HG03175 (cell line): ENCODE measurements around the gene TTC34.

ENCODE experiments used
- ATAC-seq: cut with Tn5 transposase; IDR thresholded peaks from one replicate; pipeline ENCODE4 v1.9.1; 2021; ENCODE audit warnings: mild to moderate bottlenecking, moderate library complexity; ENCODE audit not compliant: unreplicated experiment

TTC34 gene

DNA sequence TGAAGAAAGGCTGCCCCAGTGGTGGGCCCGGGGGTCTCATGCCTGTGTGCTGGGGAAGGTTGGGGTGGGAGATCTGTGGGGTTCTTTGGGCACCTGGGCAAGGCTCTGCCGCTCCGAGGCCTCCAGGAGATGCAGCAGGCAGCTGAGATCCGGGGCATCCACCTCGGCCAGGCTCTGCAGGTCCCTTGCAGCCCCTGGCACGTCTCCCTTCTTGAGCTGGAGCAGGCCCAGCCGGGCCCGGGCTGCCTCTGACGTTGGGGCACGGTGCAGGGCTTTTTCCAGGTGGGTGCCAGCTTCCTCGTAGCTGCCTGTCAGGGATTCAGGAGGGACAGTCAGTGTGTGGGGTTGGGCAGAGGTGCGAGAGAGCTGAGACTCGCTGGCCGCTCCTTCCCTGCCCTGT, 157.3 kb downstream of the TTC34 start:
- no peak for ATAC-seq

DNA sequence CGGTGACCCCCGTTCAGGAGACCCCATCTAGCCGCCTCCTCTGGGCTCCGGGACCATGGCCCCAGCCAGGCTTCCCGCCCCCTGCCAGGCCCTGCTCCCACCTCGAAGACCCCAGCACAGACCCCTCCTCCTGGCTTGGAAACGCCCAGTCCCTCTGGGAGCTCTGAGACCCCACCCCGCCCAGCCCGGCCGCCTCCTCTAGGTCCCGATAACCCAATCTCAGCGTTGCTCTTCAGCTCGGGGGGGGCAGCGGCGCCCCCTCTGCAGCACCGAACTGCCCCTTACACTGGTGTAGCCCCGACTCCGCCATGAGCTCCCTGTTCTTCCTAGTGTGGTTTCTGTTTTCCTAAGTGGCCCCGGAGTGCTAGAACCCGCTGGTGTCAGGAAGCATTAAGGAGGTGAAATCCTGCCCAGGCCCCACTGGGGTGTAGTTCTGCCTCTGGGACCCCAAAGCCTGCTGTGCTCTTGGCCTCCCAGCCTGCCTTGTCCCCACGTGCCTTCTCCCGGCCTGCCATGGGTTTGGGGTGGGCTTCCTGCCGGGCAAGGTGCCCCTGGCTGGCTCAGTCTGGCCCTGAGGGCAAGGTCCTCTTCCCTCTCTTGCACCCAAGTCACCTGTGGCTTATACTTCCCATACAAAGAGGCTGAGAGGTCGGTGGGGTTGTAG, 157.9 kb downstream of the TTC34 start:
- ATAC-seq: no peak

DNA sequence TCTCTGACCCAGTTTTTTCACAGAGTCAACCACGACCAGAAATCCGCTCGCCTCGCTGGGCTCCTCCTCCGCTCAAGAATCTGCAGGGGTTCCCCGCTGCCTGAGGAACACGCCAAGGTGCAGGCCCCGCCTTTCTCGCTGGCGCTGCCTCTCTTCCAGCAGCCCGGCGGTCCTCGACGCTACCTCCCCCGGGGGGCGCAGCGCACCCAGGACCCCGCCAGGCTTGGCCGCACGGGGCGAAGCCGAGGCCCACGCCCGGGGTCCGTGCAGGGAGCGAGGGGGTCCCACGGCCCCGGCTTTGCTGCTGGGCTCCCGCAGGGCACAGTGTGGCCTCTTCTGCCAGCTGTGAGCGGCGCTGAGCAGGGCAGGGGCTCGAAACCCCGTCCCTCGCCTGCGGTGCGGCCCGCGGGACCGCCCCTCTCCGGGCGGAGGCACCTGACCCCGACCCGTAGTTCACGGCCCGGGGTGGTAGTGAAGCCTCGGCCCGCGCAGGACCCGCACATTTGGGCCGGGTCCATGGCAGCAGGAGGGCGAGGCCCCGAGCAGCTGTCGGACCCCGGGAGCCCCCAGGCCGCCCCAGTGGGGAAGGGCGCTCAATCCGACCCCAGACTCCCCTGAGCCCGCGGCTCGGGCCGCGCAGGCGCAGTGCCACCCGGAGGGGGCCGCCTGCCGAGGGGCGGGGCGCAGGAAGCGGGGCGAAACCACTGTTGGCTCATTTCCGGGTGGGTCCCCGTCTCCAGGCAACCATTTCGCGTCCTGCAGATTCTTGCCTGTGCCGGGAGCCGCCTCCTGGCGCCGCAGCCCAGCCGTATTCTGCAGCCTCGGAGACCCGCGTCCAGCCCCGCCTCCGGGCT, 158.7 kb downstream of the TTC34 start:
- ATAC-seq: peak; percentile 81

DNA sequence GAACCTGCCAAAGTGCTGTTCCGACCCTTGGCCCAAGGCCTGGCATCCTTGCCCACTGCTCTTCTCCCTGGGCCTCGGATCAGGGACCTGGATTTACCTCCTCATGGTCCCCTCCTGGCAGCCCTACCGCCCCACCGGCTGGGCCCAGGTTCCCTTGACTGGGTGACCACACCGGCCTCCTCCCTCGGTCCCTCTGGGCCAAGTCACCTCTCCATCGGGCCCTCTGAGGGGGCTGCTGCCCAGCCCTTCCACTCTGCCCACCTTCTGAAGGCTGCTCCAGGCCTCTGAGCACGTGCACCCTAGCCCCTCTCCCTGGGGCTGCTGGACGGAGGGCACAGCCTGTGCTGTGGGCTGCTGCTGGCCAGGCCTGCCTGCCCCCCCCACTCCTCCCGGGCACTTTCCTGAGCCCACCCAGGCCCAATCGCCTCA, 159.3 kb downstream of the TTC34 start:
- peak; percentile 3 for ATAC-seq

DNA sequence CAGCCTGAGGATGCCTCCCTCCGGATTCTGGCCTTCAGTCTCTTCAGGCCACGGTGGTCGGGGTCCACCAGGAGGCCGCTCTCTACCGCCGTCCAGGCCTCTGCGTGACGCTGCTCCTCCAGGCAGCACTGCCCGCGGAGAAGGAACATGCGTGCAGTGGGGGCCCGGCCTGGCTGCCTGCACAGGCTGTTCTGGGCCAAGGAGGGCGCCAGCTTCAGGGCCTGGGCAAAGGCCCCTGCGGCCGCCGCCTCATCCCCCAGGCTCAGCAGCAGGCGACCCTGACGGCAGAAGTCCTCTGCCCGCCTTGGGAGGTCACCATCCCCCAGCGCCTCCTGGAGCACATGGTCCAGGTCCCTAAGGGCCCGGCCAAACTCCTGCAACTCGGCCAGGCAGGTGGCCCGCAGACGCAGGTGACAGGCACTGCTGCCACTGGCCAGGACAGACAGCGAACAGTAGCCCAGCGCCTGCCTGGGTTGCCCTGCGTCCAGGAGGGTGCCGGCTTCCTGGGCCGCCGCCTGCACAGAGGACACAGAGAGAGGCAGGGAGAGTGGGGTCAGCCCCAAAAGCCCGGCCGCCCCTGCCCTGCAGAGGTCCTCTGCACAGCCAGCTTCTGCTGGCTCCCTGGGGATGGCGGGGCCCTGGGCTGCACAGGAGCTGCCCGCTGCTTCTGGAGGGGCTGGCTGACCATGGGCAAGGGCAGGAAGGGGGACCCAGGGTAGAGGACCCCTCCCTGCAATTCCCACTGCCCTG, 159.9 kb downstream of the TTC34 start:
- no peak for ATAC-seq

DNA sequence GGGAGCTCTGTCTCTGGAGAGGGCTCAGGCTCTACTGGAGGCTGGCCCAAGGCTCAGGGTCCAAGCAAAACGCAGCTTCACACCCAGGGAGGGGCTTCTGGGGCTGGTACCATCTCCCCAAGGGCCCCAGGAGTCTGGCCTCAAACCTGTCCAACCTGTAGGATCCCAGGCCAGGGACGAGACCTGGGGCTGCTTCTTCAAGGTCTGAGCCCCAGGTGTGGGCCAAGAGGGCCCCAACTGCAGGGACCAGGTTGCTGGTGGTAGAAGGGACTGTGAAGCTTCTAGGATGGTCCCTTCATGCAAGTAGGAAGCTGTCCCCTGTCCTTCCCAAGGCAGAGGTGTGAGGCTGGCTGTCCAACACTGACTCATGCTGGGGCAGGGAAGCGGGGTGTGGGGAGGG, 160.9 kb downstream of the TTC34 start:
- ATAC-seq: no peak

DNA sequence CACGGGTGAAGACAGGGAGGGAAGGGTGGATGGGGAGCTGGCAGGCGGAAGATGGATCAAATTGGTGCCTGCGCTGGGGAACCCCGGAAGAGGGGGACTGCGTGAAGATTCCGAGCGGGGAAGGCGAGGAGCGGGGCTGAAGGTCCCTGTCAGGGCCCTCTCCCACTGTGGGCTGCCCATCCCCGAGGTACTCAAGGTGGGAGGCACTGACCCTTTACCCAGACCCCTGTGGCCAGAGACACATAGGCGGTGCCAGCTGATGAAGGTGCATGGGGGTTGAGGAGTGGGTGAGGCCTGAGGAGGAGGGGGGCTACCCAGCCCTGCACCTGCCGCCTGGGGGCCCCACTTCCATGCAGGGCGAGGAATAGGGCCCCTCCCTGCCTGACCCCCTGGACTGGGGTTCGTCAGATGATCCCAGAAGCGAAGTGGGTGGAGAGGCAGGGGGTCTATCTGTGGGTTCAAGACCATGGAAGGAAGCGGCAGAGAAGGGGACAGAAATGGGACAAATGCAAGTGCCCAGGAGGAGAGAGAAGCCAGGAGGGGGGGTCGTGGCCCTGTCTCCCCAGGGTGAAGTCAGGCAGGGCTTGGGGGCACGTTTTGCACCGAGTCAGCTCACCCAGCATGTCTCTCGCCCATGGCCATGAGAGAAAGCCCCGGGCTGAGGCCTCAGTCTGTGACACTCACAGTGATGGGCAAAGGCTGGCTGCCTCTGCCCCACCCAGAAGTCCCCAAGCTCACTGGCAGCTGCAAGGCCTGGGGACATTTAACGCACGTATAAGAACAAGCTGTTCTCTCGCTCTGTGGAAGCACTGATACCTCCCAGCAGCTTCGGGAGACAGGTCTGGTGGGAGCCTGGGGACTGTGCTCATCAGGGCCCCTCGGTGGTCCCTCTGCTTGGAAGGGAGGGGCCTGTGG, 161.6 kb downstream of the TTC34 start:
- ATAC-seq: no peak

DNA sequence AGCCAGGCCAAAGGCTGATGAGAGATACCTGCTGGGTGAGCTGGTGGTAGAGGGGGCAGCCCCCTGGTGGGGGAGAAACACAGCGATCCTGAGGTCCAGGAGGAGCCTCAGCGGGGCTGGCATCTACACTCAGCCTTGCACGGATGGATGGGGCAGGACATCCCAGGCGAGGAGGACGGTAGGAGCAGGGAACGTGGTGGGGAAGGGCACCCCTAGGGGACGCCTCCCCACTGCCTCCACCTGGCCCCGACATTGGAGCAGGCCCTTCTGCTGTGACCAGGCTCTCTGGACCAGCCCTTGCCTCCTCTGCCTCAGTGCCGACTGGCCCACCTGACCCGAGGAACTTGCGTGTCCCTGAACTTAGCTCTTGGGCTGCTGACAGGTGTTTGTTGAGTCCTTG, 162.3 kb downstream of the TTC34 start:
- ATAC-seq: no peak

DNA sequence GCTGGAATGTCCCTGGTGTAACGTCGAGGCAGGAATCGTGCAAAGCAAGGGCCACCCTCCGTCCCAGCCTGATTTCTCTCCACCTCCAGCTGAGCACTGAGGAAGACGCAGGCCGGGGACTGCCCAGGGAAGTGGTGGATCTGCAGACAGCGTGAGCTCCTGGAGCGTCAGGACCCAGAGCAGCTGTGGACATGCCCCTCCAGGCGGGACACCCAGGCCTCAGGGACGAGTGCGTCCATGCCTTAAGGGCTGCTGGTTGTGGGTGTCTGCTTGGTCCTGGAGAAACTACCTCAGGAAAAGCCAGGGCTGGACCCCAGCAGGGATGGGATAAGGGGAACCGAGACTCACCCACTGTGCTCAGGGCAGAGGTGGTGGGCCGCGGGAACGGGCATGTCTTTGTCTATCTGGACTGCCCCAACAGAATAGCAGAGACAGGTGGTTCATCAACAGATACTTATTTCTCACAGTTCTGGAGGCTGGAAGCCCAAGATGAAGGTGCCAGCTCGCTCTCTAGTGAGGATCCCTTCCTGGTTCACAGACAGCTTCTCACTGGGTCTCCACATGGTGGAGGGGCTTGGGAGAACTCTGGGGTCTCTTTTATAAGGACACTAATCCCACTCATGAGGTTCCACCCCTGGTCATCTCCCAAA, 162.9 kb downstream of the TTC34 start:
- ATAC-seq: no peak

DNA sequence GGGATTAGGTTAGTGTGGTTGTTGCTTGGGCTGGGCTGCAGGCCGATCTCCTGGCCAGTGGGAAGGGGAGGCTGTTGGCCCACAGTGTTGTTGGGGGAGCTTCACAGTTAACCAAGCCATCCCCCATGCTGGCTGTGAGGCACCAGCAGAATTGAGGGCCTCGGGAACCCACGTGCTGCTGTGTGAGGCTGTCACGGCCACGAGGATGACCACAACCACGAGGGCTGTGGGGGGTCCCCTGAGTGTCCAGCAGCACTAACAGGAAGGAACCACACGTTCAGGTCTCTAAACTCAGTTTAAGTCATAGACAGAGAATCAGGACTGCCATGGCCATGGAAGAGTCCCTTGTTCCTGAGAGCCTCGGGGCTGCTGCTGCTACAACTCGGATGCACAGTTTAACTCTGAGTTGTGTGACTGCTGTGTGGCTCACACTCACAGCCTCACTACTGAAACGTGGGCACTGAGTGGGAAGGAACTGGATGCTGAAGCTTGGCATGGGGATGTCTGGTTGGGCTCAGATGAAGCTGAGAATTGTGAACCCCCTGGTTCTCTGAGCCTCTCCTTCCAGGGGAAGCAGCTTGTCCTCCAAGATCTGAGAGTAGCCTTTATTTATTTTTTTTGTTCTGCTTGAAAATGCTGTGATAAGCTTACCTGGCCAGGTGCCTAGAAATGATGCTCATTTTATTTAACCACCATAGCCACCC, 163.9 kb downstream of the TTC34 start:
- ATAC-seq: no peak

DNA sequence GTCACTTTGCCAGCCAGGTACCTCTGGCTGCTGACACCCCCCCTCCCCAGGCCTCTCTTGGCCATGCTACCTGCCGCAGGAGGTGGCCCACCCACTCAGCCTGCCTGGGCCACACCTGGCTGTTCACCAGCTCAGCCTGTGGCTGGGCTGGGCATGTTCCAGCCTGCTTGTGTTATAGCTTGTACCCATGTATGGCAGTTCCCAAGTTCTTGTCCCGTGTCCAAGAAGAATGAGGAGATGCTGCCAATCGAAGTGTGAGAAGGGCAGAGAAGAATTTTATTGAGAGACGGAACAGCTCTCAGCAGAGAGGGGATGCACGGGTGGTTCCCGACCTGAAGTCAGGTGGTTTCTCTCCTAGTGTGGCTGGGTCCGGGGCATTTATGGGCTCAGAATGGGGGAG, 164.8 kb downstream of the TTC34 start:
- ATAC-seq: no peak

DNA sequence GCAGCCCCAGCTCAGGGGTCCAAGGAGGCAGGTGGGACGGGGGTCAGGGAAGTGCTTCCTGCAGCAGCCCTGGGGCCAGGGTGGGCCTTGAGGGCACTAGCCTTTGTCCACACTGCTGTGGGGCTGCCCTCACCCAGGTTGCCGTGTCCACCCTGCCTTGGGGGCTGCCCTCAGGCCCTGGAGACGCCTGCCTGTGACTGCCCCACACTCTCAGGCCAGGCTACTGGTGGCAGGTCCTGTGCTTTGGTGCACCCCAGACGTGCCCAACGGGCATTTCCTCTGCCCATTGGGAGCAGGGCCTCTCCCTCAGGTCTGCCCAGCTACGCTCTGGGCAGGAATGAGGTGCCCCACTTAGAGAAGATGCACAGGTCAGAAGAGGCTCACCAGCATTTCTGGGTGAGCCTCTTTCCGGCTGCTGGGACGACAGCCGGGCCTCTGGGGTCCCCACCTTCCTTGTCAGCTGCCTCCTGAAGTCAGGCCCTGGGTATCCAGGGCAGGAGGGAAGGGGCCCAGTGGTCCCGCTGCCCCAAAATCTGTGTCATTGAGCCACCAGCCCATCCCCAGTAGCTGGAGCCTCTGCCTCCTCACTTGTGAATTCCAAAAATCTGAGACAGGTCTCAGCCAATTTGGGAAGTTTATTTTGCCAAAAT, 166.0 kb downstream of the TTC34 start:
- no peak for ATAC-seq

DNA sequence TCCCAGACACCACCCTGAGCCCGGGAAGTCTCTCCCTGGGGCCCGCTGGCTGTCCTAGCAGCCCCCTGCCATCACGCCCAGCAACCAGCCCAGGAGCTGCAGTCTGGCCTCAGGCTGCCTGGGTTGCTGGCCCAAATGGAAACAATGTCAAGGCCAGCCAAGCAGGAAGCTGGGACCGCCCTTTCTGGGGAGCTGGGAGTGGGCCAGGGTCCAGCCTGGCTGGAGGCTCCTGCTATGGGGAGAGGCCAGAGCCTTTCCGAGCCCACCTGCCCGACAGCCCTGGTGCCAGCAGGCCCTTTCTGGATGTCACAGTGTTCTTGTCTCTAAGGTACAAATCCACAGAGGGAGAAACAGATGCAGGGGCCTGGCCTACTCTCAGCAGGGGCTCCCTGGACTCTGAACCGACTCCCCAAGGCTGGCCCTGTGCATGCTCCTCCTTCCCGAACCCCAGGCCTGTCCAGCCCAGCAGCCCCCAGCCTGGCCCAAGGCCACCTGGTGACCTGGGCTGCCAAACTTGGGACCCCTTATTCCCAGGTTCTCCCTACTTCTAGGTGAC, 167.5 kb downstream of the TTC34 start:
- no peak for ATAC-seq

DNA sequence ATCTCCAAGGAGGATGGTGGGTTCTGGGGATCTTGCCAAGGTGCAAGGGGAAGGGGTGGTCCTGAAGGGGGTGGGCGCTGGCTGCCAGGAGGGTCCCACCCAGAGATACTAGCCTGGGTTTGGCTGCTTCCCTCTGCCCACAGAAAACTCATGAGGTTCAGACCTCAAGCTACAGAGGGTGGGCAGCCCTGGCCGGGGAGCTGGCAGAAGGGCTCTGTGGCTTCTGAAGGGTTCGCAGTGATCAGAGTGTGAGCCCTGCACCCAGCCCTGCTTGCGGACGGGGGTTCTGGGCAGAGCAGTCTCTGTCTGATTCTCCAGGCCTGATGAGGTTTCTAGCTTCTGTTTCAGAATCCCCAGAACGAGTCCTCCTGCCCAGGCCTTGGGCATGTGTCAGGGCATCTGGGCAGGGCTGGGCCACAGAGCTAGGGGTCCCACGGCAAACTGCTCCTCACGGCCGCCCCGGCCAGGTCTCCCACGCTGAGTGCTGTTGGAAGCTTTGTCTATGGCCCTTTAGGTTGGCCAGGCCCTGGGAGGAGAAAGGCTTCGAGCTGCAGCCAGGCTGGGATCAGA, 168.0 kb downstream of the TTC34 start:
- ATAC-seq: no peak

DNA sequence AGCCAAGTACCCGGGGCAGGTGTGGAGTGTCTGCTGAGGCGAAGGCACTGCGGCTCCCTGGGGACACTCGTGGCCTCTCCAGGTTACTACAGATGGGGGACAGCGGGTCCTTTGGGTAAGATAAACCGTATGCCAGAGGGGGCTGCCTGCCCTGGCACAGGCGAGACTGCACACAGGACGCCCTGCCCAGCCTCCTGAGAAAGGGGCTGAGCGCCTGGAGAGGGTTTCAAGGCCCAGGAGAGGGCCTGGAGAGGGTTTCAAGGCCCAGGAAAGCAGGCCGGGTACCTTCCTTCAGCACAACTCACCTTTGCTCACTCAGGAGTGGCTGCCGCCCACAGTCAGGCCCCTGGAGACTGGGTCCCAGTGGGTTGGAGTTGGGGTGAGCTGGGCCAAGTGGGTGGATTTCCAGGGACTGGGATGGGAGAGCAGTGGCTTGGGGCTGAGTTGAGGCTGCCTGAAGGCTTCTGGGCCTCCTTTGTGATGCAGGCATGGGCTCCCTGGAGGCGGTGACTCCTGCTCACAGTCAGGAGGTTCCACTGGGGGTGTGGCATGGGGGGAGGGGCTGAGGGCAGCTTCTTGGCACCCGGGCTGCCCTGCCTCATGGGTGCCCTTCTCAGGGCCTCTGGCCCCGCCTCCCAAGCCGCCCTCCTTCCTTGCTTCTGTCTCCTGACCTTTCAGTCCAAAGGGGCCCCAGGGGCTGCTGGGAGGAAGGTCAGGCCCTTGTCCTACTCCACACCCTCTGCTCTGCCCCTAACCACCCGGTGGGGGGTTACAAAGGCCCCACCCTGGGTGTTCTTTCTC, 168.7 kb downstream of the TTC34 start, which contains the start of gene MMEL1:
TSS of gene MMEL1 (minus strand) at position 456 of the 801 bp plus-strand sequence. CDS start 3,532 bp downstream, outside the sequence.
- ATAC-seq: no peak

DNA sequence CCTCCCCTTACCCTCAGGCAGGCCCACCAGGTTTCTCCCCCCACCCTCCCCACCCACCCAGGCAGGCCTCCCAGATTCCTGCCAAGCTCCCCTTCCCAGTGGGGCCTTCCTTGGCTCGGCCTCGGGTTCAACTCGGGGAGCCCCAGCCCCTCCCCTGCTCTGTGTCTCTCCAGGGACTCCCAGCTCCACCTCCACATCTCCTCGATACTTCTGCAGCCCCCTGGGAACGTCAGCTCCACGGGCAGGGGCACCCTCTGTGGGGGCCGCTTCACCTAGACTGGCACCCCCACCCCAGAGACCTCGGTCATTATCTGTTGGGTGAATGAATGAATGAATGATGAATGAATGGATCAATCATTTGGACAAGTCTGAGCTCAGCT, 169.5 kb downstream of the TTC34 start:
- ATAC-seq: no peak
